Measurements from ENCODE around the gene ASCL4. TPM values are rescaled to one million over a fixed set of nuclear protein-coding genes. Genes with fewer than 3 reads are reported as not detected.

The ASCL4 gene
- total and polyA plus RNA-seq, 2 of the 4 experiments (the other 2 are of a cell fraction): not detected

DNA sequence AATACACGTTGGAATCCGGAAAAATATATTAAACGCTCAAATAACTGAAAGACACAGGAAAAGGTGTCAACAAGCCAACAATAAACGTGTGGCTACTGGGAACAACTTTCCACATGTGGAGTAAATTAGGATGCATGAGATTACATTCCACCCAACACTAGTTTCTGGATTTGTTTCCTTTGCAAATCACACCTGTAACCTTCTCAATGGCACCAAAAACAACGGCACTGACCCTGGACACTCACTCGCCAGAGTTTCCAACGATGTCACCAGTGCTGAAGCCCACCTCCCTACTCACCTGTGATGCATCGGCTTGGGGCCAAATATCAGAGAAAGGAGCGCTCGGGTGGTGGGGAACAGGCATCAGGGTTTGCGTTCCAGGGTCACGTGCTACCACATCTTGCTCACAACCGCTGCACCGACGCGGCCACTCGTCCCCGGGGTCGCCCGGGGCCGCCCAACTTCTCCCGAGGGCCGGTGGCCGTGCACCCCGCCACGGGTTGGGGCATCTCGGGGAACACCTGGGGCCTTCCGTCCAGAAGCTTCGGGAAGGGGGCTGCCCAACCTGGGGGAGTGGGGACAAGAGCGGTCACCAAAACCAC is 14.2 kb upstream of the ASCL4 start:
- peak overlapping the region; percentile 98 for H3K23ac ChIP-seq (ENCODE audit: low read depth, low read length)
- no peak overlapping the region for H2BK15ac ChIP-seq (ENCODE audit: low read depth, low read length)
- in situ Hi-C loops (cut with MboI; ENCODE audit: low sequenced_read_pairs) (no loop called here), dilution Hi-C loops (cut with HindIII; ENCODE audit: low sequenced_read_pairs, unreplicated experiment) (no loop called here), intact Hi-C loops (cut with micrococcal nuclease) (no loop called here)
- H3K36me3 ChIP-seq (ENCODE audit: control insufficient read depth, insufficient read depth, low read length): peaks cover 10% of the 10 kb centered on the region
- WGBS, 2 experiments (ENCODE audit: extremely low coverage in 2 of 2, insufficient read length in 1 of 2): 0% methylated on average over 6 of the region's 30 CpGs; no CpG with 5 or more reads in 1 of the 2 experiments
- BruUV-seq (replicated peaks): no TSS peak
- no peak overlapping the region for H3K56ac ChIP-seq (ENCODE audit: extremely low read depth, insufficient read depth, low read length)
- peak; percentile 2; the same call in 1 of the 2 replicates for ATAC-seq (ENCODE audit: low read depth)
- peaks cover 8% of the 10 kb centered on the region; the same call in 1 of the 2 replicates for H3K9me1 ChIP-seq (ENCODE audit: insufficient read depth, low read length)
- peak overlapping the region; percentile 96 for H3K4me2 ChIP-seq (ENCODE audit: low read depth, low read length)
- peak overlapping the region; percentile 87 for H2AK9ac ChIP-seq (replicated peaks; ENCODE audit: low read depth, low read length, poor library complexity)
- H2AK5ac ChIP-seq (ENCODE audit: low read depth, low read length): peak overlapping the region; percentile 31; the same call in 1 of the 2 replicates
- TF ChIP-seq MXI1 (IDR thresholded peaks at IDR 0.05; ENCODE audit: borderline replicate concordance, low read depth, low read length) (no peak; the same call in 1 of the 2 replicates), BHLHE40 (IDR thresholded peaks at IDR 0.05; ENCODE audit: low read depth, low read length) (peak; percentile 44; the same call in 1 of the 2 replicates)
- TF ChIP-seq, protein P1, sequence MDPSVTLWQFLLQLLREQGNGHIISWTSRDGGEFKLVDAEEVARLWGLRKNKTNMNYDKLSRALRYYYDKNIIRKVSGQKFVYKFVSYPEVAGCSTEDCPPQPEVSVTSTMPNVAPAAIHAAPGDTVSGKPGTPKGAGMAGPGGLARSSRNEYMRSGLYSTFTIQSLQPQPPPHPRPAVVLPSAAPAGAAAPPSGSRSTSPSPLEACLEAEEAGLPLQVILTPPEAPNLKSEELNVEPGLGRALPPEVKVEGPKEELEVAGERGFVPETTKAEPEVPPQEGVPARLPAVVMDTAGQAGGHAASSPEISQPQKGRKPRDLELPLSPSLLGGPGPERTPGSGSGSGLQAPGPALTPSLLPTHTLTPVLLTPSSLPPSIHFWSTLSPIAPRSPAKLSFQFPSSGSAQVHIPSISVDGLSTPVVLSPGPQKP (IDR thresholded peaks at IDR 0.05; ENCODE audit: borderline replicate concordance, low read depth, low read length): no peak
- TF ChIP-seq, protein P2, sequence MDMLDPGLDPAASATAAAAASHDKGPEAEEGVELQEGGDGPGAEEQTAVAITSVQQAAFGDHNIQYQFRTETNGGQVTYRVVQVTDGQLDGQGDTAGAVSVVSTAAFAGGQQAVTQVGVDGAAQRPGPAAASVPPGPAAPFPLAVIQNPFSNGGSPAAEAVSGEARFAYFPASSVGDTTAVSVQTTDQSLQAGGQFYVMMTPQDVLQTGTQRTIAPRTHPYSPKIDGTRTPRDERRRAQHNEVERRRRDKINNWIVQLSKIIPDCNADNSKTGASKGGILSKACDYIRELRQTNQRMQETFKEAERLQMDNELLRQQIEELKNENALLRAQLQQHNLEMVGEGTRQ (IDR thresholded peaks at IDR 0.05; ENCODE audit: low read depth, low read length): peak; percentile 68
- H3K4ac ChIP-seq (ENCODE audit: low read depth, low read length): peak overlapping the region; percentile 64
- peak overlapping the region; percentile 93 for H2AFZ ChIP-seq (replicated peaks; ENCODE audit: low read length, poor library complexity)
- ChIA-PET CTCF (no interaction called here), POLR2A (ENCODE audit: unreplicated experiment) (no interaction called here)
- peak overlapping the region; percentile 64 for H3K14ac ChIP-seq (replicated peaks; ENCODE audit: low read depth, low read length)
- peaks cover 24% of the 10 kb centered on the region; the same call in 1 of the 2 replicates for H4K20me1 ChIP-seq (ENCODE audit: insufficient read depth, low read length)
- H3K79me1 ChIP-seq (ENCODE audit: low read depth in 1 of 2, low read length in 2 of 2): peaks cover 13 to 18% of the 10 kb centered on the region in 2 experiments; a peak in 3 of 4 replicates
- H3K27me3 ChIP-seq (ENCODE audit: control insufficient read depth, insufficient read depth, low read length): peaks cover 2% of the 10 kb centered on the region; the same call in 1 of the 2 replicates
- H3K9ac ChIP-seq (ENCODE audit: low read depth, low read length): peak overlapping the region; percentile 95
- peak overlapping the region; percentile 21; the same call in 1 of the 2 replicates for H4K5ac ChIP-seq (ENCODE audit: low read depth, low read length)
- peak overlapping the region; percentile 89 for H3K4me3 ChIP-seq (ENCODE audit: insufficient read depth, low read depth, low read length)
- H3K9me3 ChIP-seq (ENCODE audit: control insufficient read depth, insufficient read depth, low read length): no peaks in the 10 kb centered on the region
- peak; percentile 12 for DNase-seq
- peaks cover 3% of the 10 kb centered on the region for H3K4me1 ChIP-seq (ENCODE audit: control insufficient read depth, insufficient read depth, low read length)
- peak overlapping the region; percentile 35 for H4K91ac ChIP-seq (ENCODE audit: insufficient read depth, low read depth, low read length)
- H3K18ac ChIP-seq (ENCODE audit: low read depth, low read length): no peak overlapping the region
- H2BK20ac ChIP-seq (ENCODE audit: low read depth, low read length): no peak overlapping the region
- H4K8ac ChIP-seq (ENCODE audit: low read depth in 2 of 2, low read length in 2 of 2): peak overlapping the region; percentile 1 to 41; a peak in 2 of 4 replicates
- H3K27ac ChIP-seq (ENCODE audit: insufficient read depth, low read length): peak overlapping the region; percentile 66
- peak overlapping the region; percentile 26 for H2BK5ac ChIP-seq (ENCODE audit: low read depth, low read length, poor library complexity, severe bottlenecking)
- H2BK120ac ChIP-seq (ENCODE audit: low read depth, low read length): no peak overlapping the region; the same call in 1 of the 2 replicates

All from IMR-90 (cell line).